Uterus (tissue), 2 donors: ENCODE data around the gene ACTR8.

Source experiments
- POLR2A ChIP-seq, 2 donors: fragments of 450-650 bp; IDR thresholded peaks; one replicate each; pipeline ENCODE4 v1.6.1; 2016; ENCODE audit warnings: antibody characterized with exemption in 2 of 2, mild to moderate bottlenecking in 1 of 2, moderate library complexity in 1 of 2
- TF ChIP-seq, protein P1 (sequence below), 4 experiments: fragments of 200-600 bp in 2 of 4; fragments of 450-650 bp in 2 of 4; sonication (generic) in 2 of 4; IDR thresholded peaks; one replicate each; pipeline ENCODE4 v1.5.1; 2016 to 2019; ENCODE audit warnings: antibody characterized with exemption in 4 of 4, mild to moderate bottlenecking in 2 of 4, moderate library complexity in 1 of 4

DNA sequence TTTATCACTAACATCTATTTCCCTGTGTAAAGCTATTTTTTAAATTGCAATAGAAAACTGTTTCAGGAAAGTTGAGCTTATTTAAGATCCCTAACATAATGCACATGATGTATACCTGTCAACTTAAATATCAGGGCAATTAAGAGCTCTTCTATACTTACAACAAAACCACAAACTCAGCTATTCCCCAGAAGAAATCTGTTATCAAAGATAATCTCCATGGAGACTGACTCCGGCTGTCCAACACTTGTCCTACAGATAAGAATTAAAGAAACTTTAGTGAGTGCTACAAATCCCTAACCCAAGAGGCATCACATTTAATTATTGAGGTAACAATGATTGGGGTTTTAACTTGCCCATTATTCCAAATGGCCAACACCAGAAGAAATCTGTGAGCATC lies 6.3 kb upstream of the ACTR8 start:
- TF ChIP-seq, protein P1, sequence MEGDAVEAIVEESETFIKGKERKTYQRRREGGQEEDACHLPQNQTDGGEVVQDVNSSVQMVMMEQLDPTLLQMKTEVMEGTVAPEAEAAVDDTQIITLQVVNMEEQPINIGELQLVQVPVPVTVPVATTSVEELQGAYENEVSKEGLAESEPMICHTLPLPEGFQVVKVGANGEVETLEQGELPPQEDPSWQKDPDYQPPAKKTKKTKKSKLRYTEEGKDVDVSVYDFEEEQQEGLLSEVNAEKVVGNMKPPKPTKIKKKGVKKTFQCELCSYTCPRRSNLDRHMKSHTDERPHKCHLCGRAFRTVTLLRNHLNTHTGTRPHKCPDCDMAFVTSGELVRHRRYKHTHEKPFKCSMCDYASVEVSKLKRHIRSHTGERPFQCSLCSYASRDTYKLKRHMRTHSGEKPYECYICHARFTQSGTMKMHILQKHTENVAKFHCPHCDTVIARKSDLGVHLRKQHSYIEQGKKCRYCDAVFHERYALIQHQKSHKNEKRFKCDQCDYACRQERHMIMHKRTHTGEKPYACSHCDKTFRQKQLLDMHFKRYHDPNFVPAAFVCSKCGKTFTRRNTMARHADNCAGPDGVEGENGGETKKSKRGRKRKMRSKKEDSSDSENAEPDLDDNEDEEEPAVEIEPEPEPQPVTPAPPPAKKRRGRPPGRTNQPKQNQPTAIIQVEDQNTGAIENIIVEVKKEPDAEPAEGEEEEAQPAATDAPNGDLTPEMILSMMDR (IDR thresholded peaks at IDR 0.05) = no peak
- no peak for TF ChIP-seq POLR2A (IDR thresholded peaks at IDR 0.05)
